Stimulated activated CD4-positive, alpha-beta T cell treated with anti-CD3 and anti-CD28 coated beads, Interleukin-4, amount 100 ng/mL, for 4 hours (primary cell): ENCODE results near the gene NDUFB10.
A peak's percentile ranks its signal among the peaks of the same experiment; 100 is the strongest.
"Not testable (repeated sequence)": the region's sequence is repeated elsewhere in the genome, so short reads cannot be mapped to it uniquely, and the experiment has no call there.

ENCODE experiments used
- DNase-seq, 2 experiments: peaks; one replicate each; pipeline ENCODE4 v3.0.0-alpha.2; 2020

Gene NDUFB10

GRCh38 chr16:1959269-1960039, at the start of gene NDUFB10:
NDUFB10 (plus strand) TSS chr16:1959538; CDS start chr16:1959625, 87 bp downstream.
- DNase-seq, result peak; percentile 87 to 95

- no peak for DNase-seq
Observed at GRCh38 chr16:1909561-1910231, 49.6 kb upstream of the NDUFB10 start.

GRCh38 chr16:1911467-1912214, 47.7 kb upstream of the NDUFB10 start:
- no peak for DNase-seq

- DNase-seq, result no peak
Observed at GRCh38 chr16:1912215-1912543, 47.2 kb upstream of the NDUFB10 start.

GRCh38 chr16:1913327-1914083, 45.8 kb upstream of the NDUFB10 start:
- no peak for DNase-seq

- DNase-seq, result no peak
Observed at GRCh38 chr16:1914084-1914608, 45.2 kb upstream of the NDUFB10 start.

- no peak for DNase-seq
Observed at GRCh38 chr16:1914988-1915387, 44.4 kb upstream of the NDUFB10 start.

GRCh38 chr16:1915732-1916639, 43.4 kb upstream of the NDUFB10 start:
- DNase-seq, result no peak

- DNase-seq, result no peak
Observed at GRCh38 chr16:1916640-1916990, 42.7 kb upstream of the NDUFB10 start.

GRCh38 chr16:1917056-1917664, 42.2 kb upstream of the NDUFB10 start:
- DNase-seq, result no peak

GRCh38 chr16:1917665-1918350, 41.5 kb upstream of the NDUFB10 start:
- no peak for DNase-seq

GRCh38 chr16:1918351-1919326, 40.7 kb upstream of the NDUFB10 start, which contains the start of gene HS3ST6:
HS3ST6 (minus strand) TSS chr16:1918415; CDS start chr16:1918323, 92 bp downstream.
- no peak for DNase-seq

GRCh38 chr16:1919327-1919998, 39.9 kb upstream of the NDUFB10 start:
- no peak for DNase-seq

- DNase-seq, result not testable (repeated sequence)
Observed at GRCh38 chr16:1920122-1920521, 39.2 kb upstream of the NDUFB10 start.

GRCh38 chr16:1920727-1921171, 38.6 kb upstream of the NDUFB10 start:
- no peak for DNase-seq

- no peak for DNase-seq
Observed at GRCh38 chr16:1922357-1922756, 37.0 kb upstream of the NDUFB10 start.

GRCh38 chr16:1923299-1924034, 35.9 kb upstream of the NDUFB10 start:
- no peak for DNase-seq

GRCh38 chr16:1924095-1924494, 35.2 kb upstream of the NDUFB10 start:
- no peak for DNase-seq
